Neural progenitor cell (in vitro differentiated cells): Measurements from ENCODE around the gene NCBP3.
"Not testable (repeated sequence)": the region's sequence is repeated elsewhere in the genome, so short reads cannot be mapped to it uniquely, and the experiment has no call there.

Source experiments
- CTCF ChIP-seq: fragments of 200-600 bp; sonication (generic); IDR thresholded peaks from 2 replicates; pipeline ENCODE4 v1.5.1; 2017; ENCODE audit warnings: antibody characterized with exemption, mild to moderate bottlenecking
- EZH2 ChIP-seq: fragments of 200-600 bp; sonication (generic); IDR thresholded peaks from 2 replicates; pipeline ENCODE4 v1.6.1; 2017; ENCODE audit warnings: antibody characterized with exemption, mild to moderate bottlenecking, moderate library complexity
- EZH2phosphoT487 ChIP-seq: fragments of 200-600 bp; sonication (generic); IDR thresholded peaks from 2 replicates; pipeline ENCODE4 v1.6.1; 2017; ENCODE audit warnings: antibody characterized with exemption

DNA sequence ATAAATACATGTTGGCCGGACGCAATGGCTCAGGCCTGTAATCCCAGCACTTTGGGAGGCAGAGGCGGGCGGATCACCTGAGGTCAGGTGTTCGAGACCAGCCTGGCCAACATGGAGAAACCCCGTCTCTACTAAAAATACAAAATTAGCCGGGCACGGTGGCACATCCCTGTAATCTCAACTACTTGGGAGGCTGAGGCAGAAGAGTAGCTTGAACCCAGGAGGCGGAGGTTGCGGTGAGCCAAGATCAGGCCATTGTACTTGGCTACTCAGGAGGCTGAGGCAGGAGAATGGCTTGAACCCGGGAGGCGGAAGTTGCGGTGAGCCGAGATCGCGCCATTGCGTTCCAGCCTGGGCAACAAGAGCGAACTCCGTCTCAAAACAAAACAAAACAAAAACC, 1.5 kb downstream of the NCBP3 start:
- TF ChIP-seq CTCF, EZH2, EZH2phosphoT487: not testable (repeated sequence)
